GM23338 (cell line): ENCODE results near the gene PNMA1. TPM values are rescaled to one million over a fixed set of nuclear protein-coding genes. Genes with fewer than 3 reads are reported as not detected.

Source experiments
- ATAC-seq: fragments of 200-7000 bp; cut with Tn5 transposase; 3 replicates; pipeline ENCODE4 v1.9.1; 2020
- DNase-seq: peaks from one replicate; pipeline ENCODE4 v3.0.0-alpha.2; 2015; ENCODE audit warnings: low spot score
- H2AFZ ChIP-seq: fragments of 200-600 bp; sonication (generic); 2 replicates; pipeline ENCODE4 v1.8.0; 2016; ENCODE audit warnings: antibody characterized with exemption, mild to moderate bottlenecking, moderate library complexity
- H3F3A ChIP-seq: fragments of 200-600 bp; sonication (generic); replicated peaks from 2 replicates; pipeline ENCODE4 v1.8.0; 2017; ENCODE audit warnings: antibody characterized with exemption, mixed run types, low read depth
- H3K27ac ChIP-seq: fragments of 200-600 bp; sonication (generic); 2 replicates; pipeline ENCODE4 v1.6.1; 2016; ENCODE audit warnings: low read depth
- H3K27me3 ChIP-seq: fragments of 200-600 bp; sonication (generic); 2 replicates; pipeline ENCODE4 v1.8.0; 2016; ENCODE audit warnings: mild to moderate bottlenecking, mixed run types, moderate library complexity; ENCODE audit not compliant: insufficient read depth
- H3K36me3 ChIP-seq: fragments of 200-600 bp; sonication (generic); 2 replicates; pipeline ENCODE4 v1.8.0; 2016; ENCODE audit warnings: mild to moderate bottlenecking; ENCODE audit not compliant: insufficient read depth
- H3K4me1 ChIP-seq: fragments of 200-600 bp; sonication (generic); 2 replicates; pipeline ENCODE4 v1.8.0; 2016; ENCODE audit warnings: mild to moderate bottlenecking, moderate library complexity; ENCODE audit not compliant: insufficient read depth
- H3K4me2 ChIP-seq: fragments of 200-600 bp; sonication (generic); 2 replicates; pipeline ENCODE4 v1.7.1; 2017; ENCODE audit warnings: mixed run types
- H3K4me3 ChIP-seq: fragments of 200-600 bp; sonication (generic); 2 replicates; pipeline ENCODE4 v1.6.1; 2016; ENCODE audit warnings: mixed run types
- H3K79me2 ChIP-seq: fragments of 200-600 bp; sonication (generic); replicated peaks from 2 replicates; pipeline ENCODE4 v1.8.0; 2017; ENCODE audit warnings: mild to moderate bottlenecking; ENCODE audit not compliant: insufficient read depth
- H3K9me2 ChIP-seq: fragments of 200-600 bp; sonication (generic); 2 replicates; pipeline ENCODE4 v1.8.0; 2017; ENCODE audit not compliant: insufficient read depth
- H4K20me1 ChIP-seq: fragments of 200-600 bp; sonication (generic); replicated peaks from 2 replicates; pipeline ENCODE4 v1.8.0; 2017; ENCODE audit warnings: mild to moderate bottlenecking; ENCODE audit not compliant: insufficient read depth
- H3K27ac Mint-ChIP-seq: 2 replicates; pipeline ENCODE4 v1.8.0; 2020; ENCODE audit warnings: inconsistent platforms, mild to moderate bottlenecking, moderate library complexity, mixed read lengths
- H3K27me3 Mint-ChIP-seq: 3 replicates; pipeline ENCODE4 v1.8.0; 2022; ENCODE audit warnings: low read depth, mild to moderate bottlenecking, moderate library complexity, mixed read lengths, inconsistent platforms; ENCODE audit not compliant: insufficient read depth, poor library complexity
- H3K36me3 Mint-ChIP-seq: 3 replicates; pipeline ENCODE4 v1.8.0; 2021; ENCODE audit warnings: low read depth, mild to moderate bottlenecking, inconsistent platforms, moderate library complexity, mixed read lengths
- H3K4me1 Mint-ChIP-seq: 3 replicates; pipeline ENCODE4 v1.8.0; 2020; ENCODE audit warnings: mild to moderate bottlenecking, inconsistent platforms, mixed read lengths
- H3K4me3 Mint-ChIP-seq: 3 replicates; pipeline ENCODE4 v1.8.0; 2021; ENCODE audit warnings: moderate library complexity, mild to moderate bottlenecking, inconsistent platforms, mixed read lengths
- H3K9me3 Mint-ChIP-seq: 3 replicates; pipeline ENCODE4 v1.8.0; 2020; ENCODE audit warnings: moderate library complexity, mild to moderate bottlenecking, inconsistent platforms, mixed read lengths
- CREB1 ChIP-seq: fragments of 250-450 bp; sonication (Bioruptor Pico); IDR thresholded peaks from 2 replicates; pipeline ENCODE4 v1.5.0; 2020; ENCODE audit warnings: low read depth, mild to moderate bottlenecking, moderate library complexity
- CTCF ChIP-seq, 2 experiments: fragments of 200-600 bp in 1 of 2; sonication (generic) in 1 of 2; conservative IDR thresholded peaks; 2 replicates each; pipeline versions ENCODE4 v1.5.1 to v1.6.1; 2016 to 2017; ENCODE audit warnings: antibody characterized with exemption in 2 of 2, low read depth in 2 of 2, mild to moderate bottlenecking in 2 of 2, moderate library complexity in 1 of 2
- ETS1 ChIP-seq: IDR thresholded peaks from 2 replicates; pipeline ENCODE4 v1.6.1; 2016; ENCODE audit warnings: antibody characterized with exemption
- EZH2 ChIP-seq: fragments of 200-600 bp; sonication (generic); IDR thresholded peaks from one replicate; pipeline ENCODE4 v1.8.0; 2017; ENCODE audit warnings: antibody characterized with exemption, mild to moderate bottlenecking, low read depth; ENCODE audit not compliant: unreplicated experiment
- EZH2phosphoT487 ChIP-seq: fragments of 200-600 bp; sonication (generic); IDR thresholded peaks from one replicate; pipeline ENCODE4 v1.8.1; 2018; ENCODE audit warnings: antibody characterized with exemption; ENCODE audit not compliant: unreplicated experiment
- JUNB ChIP-seq: IDR thresholded peaks from one replicate; pipeline ENCODE4 v1.6.1; 2016; ENCODE audit warnings: antibody characterized with exemption; ENCODE audit not compliant: unreplicated experiment
- NANOG ChIP-seq: IDR thresholded peaks from 2 replicates; pipeline ENCODE4 v1.6.1; 2016; ENCODE audit warnings: antibody characterized with exemption, borderline replicate concordance
- POLR2AphosphoS5 ChIP-seq: IDR thresholded peaks from 2 replicates; pipeline ENCODE4 v1.6.1; 2016; ENCODE audit warnings: antibody characterized with exemption, low read depth
- REST ChIP-seq: IDR thresholded peaks from one replicate; pipeline ENCODE4 v1.6.1; 2018; ENCODE audit warnings: antibody characterized with exemption; ENCODE audit not compliant: unreplicated experiment
- STAT1 ChIP-seq: IDR thresholded peaks from one replicate; pipeline ENCODE4 v1.6.1; 2016; ENCODE audit warnings: antibody characterized with exemption; ENCODE audit not compliant: unreplicated experiment
- ZNF114 ChIP-seq: fragments of 250-450 bp; sonication (Bioruptor Pico); IDR thresholded peaks from 2 replicates; pipeline ENCODE4 v1.5.0; 2020; ENCODE audit warnings: mild to moderate bottlenecking, moderate library complexity
- ZNF331 ChIP-seq: fragments of 250-450 bp; sonication (Bioruptor Pico); IDR thresholded peaks from 2 replicates; pipeline ENCODE4 v1.5.0; 2020; ENCODE audit warnings: low read depth, mild to moderate bottlenecking, moderate library complexity
- ZNF462 ChIP-seq: fragments of 250-450 bp; sonication (Bioruptor Pico); IDR thresholded peaks from 2 replicates; pipeline ENCODE4 v1.5.0; 2020; ENCODE audit warnings: mild to moderate bottlenecking, moderate library complexity
- polyA plus RNA-seq: library from polyadenylated mRNA; unstranded; fragments of >200 nt; fragmentation: Nextera tagmentation; extraction: Ambion mirVana; gene quantifications from 2 replicates; pipeline ENCODE4 v1.2.1, GENCODE V29; 2016
- total RNA-seq: library from RNA; depleted of rRNA; stranded (reverse); fragments of >200 nt; shearing (Covaris generic); gene quantifications from 2 replicates; pipeline ENCODE4 v1.2.3, GENCODE V29; 2014

PNMA1 gene
- total and polyA plus RNA-seq, 2 experiments from 2014 or later, result 18.2 to 32.9 TPM

- Histone ChIP-seq H3K4me3 (no peak overlapping the region), H3K9me2 (no peaks in the 10 kb centered on the region), H3K27ac (0 out of 2 replicates have a peak overlapping the region, but pooled peaks have one; percentile 43), H3K4me2 (peak overlapping the region; percentile 45; the same call in 1 of the 2 replicates), H3F3A (peaks cover 18% of the 10 kb centered on the region; the same call in 1 of the 2 replicates), H4K20me1 (no peaks in the 10 kb centered on the region), H3K79me2 (no peaks in the 10 kb centered on the region), H3K36me3 (no peaks in the 10 kb centered on the region), H3K4me1 (peaks cover 38% of the 10 kb centered on the region), H3K27me3 (0 out of 2 replicates have a peak, but pooled peaks cover 1% of the 10 kb centered on the region), H2AFZ (no peak overlapping the region)
- TF ChIP-seq EZH2phosphoT487, result no peak
- TF ChIP-seq CREB1 (CRISPR knock-in tag), result no peak
- no peak for TF ChIP-seq POLR2AphosphoS5
- no peak for TF ChIP-seq JUNB
- TF ChIP-seq STAT1, result no peak
- TF ChIP-seq ZNF331, result no peak
- no peak for TF ChIP-seq EZH2
- TF ChIP-seq ZNF462 (CRISPR knock-in tag), result no peak
- TF ChIP-seq ETS1, result no peak
- TF ChIP-seq REST, result no peak
- TF ChIP-seq ZNF114 (CRISPR knock-in tag), result no peak
- no peak for TF ChIP-seq CTCF (conservative IDR thresholded peaks at IDR 0.05; ENCODE audit: low read depth in 2 of 2)
- no peak for TF ChIP-seq NANOG
- DNase-seq (no peak), ATAC-seq (no peak)
- H3K4me3 Mint-ChIP-seq, result no peak overlapping the region
- H3K9me3 Mint-ChIP-seq, result no peaks in the 10 kb centered on the region
- peaks cover 53% of the 10 kb centered on the region for H3K4me1 Mint-ChIP-seq
- H3K27ac Mint-ChIP-seq, result peak overlapping the region; percentile 57; the same call in 1 of the 2 replicates
- peaks cover 26% of the 10 kb centered on the region for H3K36me3 Mint-ChIP-seq
- H3K27me3 Mint-ChIP-seq, result peaks cover 13% of the 10 kb centered on the region
Observed at GRCh38 chr14:73723406-73723796, 9.2 kb upstream of the PNMA1 start.
